HG02610 (cell line): ENCODE measurements around the gene BDKRB1.
"Not testable (repeated sequence)": the region's sequence is repeated elsewhere in the genome, so short reads cannot be mapped to it uniquely, and the experiment has no call there.

Experiments used
- ATAC-seq: cut with Tn5 transposase; IDR thresholded peaks from one replicate; pipeline ENCODE4 v1.9.1; 2021; ENCODE audit warnings: mild to moderate bottlenecking, moderate library complexity; ENCODE audit not compliant: unreplicated experiment

The BDKRB1 gene

DNA sequence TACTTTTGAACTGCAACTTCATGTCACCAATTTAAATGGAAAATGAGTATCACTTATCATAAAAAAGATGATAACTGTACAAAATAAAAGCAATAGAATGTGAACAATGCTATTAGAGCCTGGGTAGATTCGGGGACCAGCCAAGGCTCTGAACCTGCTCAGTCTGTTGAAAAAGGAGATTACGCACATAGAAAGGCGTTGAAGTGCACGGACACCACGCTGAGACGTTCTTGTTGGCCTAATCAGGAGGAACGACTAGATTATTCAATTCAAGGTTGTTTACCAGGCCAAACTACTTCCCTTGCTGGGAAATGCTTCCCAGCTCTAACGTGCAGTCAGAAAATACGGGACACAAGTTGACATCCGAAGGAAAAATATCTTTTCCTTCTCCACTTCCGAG, 23.5 kb upstream of the BDKRB1 start:
- ATAC-seq, result no peak

DNA sequence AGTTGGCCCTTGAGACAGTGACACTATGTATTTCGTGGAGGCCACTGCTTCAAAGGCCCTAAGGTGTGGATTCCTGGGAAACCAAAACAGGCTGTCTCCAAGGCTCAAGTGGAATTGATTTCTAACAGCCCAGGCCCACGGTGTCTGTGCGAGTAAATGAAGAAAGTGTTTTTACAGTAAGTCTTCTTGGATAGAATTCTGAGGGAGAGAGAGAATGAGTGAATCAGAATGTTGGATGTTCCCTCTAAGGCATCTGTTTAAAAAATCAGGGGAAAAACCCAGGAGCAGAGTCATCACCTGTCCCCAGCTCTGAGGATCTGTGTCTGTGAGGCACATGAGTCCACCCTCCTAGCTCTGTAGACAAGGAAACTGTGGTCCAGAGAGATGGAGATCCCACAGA, 22.3 kb upstream of the BDKRB1 start:
- no peak for ATAC-seq

GRCh38 chr14:96235426-96235825, 20.6 kb upstream of the BDKRB1 start:
- ATAC-seq, result no peak

- ATAC-seq, result no peak
These were observed 18.4 kb upstream of the BDKRB1 start for GRCh38 chr14:96237641-96238040.

- ATAC-seq, result no peak
These were observed 17.2 kb upstream of the BDKRB1 start for GRCh38 chr14:96238676-96239265.

GRCh38 chr14:96239711-96240141, 16.3 kb upstream of the BDKRB1 start:
- ATAC-seq, result no peak

GRCh38 chr14:96240641-96241040, 15.4 kb upstream of the BDKRB1 start:
- no peak for ATAC-seq

DNA sequence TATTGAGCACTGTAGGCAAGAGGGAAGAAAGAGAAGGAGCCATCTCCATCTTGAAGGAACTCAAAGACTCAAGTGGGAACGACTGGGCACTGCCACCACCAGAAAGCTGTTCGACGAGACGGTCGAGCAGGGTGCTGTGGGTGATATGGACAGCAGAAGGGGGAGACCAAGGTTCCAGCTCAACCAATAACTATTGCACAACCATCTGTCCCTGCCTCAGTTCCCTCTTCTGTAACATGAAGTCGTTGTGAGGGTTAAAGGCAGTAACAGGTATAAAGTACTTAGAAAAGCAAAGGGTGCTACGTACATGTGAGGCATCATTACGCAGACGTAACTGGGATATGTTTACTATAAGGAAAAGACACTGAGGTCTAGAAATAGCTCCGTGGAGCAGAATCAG, 13.9 kb upstream of the BDKRB1 start:
- no peak for ATAC-seq

GRCh38 chr14:96243785-96244184, 12.2 kb upstream of the BDKRB1 start:
- no peak for ATAC-seq

- ATAC-seq, result not testable (repeated sequence)
These were observed 10.9 kb upstream of the BDKRB1 start for GRCh38 chr14:96245074-96245473.

- no peak for ATAC-seq
These were observed 10.1 kb upstream of the BDKRB1 start for GRCh38 chr14:96245710-96246538.

GRCh38 chr14:96246539-96246847, 9.5 kb upstream of the BDKRB1 start:
- no peak for ATAC-seq

DNA sequence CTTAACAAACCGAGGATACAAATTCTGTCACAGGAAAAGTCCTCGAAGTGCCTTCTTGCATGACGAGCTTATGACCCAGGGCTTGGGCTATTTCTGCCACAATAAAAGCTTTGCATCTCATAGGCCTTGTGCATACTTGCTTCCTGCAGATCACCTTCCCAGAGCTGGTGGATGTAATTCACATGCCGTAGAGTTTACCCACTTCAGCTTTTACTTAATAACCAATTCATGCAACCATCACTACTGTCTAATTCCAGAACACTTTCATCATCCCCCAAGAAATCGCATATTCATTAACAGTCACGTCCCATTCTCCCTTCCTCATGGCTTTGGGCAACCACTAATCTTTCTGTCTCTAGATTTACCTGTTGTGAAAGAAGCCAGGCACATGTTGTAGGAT, 9.0 kb upstream of the BDKRB1 start:
- ATAC-seq, result no peak

GRCh38 chr14:96249029-96249428, 7.0 kb upstream of the BDKRB1 start:
- ATAC-seq, result no peak

DNA sequence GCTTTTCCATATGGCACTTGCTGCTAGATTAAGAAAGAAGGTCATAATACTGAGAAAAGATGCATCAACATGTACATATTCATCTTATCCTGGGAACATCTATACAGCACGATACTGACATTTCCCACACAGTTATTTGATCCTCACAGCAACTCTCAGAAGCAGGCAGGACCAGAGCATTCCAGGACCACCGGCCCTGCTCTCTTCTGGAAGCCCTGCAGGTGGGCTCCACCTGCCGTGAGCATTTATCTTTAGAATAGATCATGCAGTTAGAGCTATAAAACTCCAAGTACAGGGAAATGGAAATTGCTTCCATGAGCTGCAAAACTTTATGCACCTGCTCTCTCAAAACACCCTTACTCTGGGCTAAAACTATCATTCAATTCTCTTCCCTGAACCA, 5.5 kb upstream of the BDKRB1 start:
- no peak for ATAC-seq

DNA sequence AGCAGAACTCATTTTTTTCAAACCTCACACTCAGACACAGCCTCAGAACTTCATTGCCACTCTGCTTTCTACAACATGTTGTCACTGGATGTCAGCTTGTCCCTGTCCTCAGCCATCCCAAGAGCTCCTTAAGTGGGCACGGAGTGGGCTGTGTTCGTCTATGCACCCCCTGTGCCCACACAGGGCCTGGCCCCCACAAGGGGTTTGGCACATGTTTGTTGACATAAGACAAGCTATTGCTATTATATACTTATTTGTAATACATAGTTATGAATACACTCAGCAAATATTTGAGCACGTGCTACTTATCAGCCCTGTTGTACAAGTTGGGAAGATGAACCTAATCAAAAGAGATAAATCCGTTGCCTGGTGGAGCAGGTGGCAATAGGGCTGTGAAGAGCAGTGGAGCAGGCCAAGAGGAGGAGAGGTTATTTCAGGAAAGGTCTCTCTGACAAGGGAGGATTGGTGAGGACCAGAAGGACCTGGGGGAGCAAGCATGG, 4.3 kb upstream of the BDKRB1 start:
- no peak for ATAC-seq

- ATAC-seq, result no peak
These were observed 3.5 kb upstream of the BDKRB1 start for GRCh38 chr14:96252323-96252998.

GRCh38 chr14:96252999-96253539, 2.9 kb upstream of the BDKRB1 start:
- no peak for ATAC-seq

DNA sequence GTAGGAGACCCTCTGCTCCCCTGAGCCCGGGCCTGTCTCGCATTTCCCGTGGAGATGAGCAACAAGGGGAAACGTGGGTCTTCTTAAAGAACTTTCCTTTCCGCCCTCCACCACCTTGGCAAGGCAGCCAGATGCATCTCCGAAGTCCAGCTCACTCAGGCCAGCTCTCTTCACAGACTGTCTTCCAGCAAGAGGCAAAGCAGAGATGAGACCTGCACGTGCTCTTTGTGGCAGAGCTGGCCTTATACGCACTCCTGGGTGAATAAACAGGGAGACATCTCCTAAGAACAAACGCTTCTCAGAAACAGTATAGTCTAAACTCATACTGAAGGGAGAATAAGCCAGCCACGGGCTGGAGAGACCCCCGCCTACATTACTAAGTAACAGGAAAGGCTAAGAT, 1.3 kb upstream of the BDKRB1 start:
- ATAC-seq, result no peak

- no peak for ATAC-seq
These were observed 397 bp downstream of the BDKRB1 start for GRCh38 chr14:96256407-96256806.

DNA sequence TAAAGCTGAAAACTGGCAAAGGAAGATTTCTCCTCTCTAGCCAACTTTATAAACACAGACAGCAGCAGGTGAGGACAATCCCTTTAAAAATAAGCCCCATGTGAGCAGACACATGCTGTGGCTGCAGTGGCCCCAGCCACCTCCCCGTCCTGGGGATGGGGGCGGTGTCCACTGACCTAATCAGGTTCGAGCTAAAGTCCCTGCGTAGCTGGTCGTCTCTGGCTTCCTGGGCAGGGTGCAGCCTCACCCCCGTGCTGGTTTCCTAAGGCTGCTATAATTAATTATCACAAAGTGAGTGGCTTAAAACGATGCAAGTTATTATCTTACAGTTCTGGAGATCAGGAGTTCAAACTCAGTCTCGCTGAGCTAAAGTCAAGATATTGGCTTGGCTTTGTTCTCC, 1.0 kb downstream of the BDKRB1 start:
- ATAC-seq, result no peak

DNA sequence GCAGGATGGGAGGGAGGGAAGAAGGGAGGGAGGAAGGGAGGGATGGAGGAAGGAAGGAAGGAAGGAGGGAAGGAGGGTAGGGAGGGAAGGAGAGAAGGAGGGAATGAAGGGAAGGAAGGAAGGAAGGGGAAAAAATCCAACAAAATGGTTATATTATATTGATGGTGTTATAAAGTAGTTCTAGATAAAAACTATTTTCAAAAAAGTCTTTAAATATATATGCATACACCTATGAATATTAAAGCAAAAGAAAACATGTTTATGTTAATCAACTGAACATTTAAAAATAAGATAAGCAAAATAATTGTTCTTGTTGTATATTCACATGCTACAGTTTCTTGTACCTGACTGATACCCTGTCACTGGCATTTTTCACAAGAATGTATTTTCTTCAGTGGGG, 1.9 kb downstream of the BDKRB1 start:
- no peak for ATAC-seq
